ENCODE data around the gene MRPS30. TPM values are rescaled to one million over a fixed set of nuclear protein-coding genes. Genes with fewer than 3 reads are reported as not detected.

Gene MRPS30
- total RNA-seq, 1 experiment from 2014 or later, result 101 TPM

DNA sequence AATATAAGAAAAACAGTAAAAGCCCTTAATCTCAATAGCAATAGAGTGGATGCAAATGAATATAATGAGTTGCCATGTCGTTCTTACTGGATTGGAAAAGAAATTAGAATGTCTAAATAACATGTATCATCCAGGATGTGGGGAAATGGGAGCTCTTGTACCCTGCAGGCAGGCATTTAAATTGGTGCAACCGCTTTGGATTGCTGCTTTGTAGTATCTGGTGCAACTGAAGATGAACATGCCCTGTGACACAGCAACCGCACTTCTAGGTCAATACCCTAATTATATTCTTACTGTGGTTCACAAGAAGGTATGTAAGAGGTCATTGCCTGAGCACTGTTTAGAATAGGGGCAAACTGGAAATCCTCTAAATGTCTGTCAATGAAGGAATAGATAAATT is 18.9 kb downstream of the MRPS30 start:
- POLR2A ChIA-PET, result no interaction called here
- intact Hi-C loops (cut with micrococcal nuclease), result no loop called here
- H3K79me2 ChIP-seq (ENCODE audit: insufficient read depth, low read length), result peaks cover 19% of the 10 kb centered on the region
- DNase-seq (ENCODE audit: low read depth, low spot score), result no peak
- H3K36me3 ChIP-seq (ENCODE audit: control insufficient read depth in 1 of 2, insufficient read depth in 2 of 2, low read length in 2 of 2), result peaks cover 2 to 8% of the 10 kb centered on the region in 2 experiments; a peak in 1 of 4 replicates
- no peak overlapping the region for H3K9ac ChIP-seq (ENCODE audit: low read length)
- no peaks in the 10 kb centered on the region for H3K4me1 ChIP-seq (ENCODE audit: control insufficient read depth in 1 of 2, insufficient read depth in 2 of 2, low read length in 2 of 2)
- CTCF ChIA-PET, result no interaction called here
- H3K4me3 ChIP-seq (replicated peaks in 1 of 2; ENCODE audit: low read depth in 1 of 2, low read length in 2 of 2), result no peak overlapping the region
- H3K9me2 ChIP-seq (ENCODE audit: insufficient read depth), result no peaks in the 10 kb centered on the region
- no TSS peak for BruUV-seq (replicated peaks)
- no peak overlapping the region for H3K27ac ChIP-seq (ENCODE audit: low read depth, low read length)
- no peaks in the 10 kb centered on the region for H4K20me1 ChIP-seq (ENCODE audit: insufficient read depth)
- no peak for ATAC-seq
- RAD21 ChIA-PET (ENCODE audit: low non-redundant PET in 1 of 2, low total read pairs in 2 of 2, uncharacterized antibody in 2 of 2, unreplicated experiment in 2 of 2), result no interaction called here
- no peaks in the 10 kb centered on the region for H3K27me3 ChIP-seq (ENCODE audit: insufficient read depth, low read length)
- H2AFZ ChIP-seq (ENCODE audit: low read depth, low read length, poor library complexity, severe bottlenecking), result no peak overlapping the region
- TF ChIP-seq EGR1 (IDR thresholded peaks at IDR 0.05; ENCODE audit: low read depth), result no peak
- TF ChIP-seq, protein P1, sequence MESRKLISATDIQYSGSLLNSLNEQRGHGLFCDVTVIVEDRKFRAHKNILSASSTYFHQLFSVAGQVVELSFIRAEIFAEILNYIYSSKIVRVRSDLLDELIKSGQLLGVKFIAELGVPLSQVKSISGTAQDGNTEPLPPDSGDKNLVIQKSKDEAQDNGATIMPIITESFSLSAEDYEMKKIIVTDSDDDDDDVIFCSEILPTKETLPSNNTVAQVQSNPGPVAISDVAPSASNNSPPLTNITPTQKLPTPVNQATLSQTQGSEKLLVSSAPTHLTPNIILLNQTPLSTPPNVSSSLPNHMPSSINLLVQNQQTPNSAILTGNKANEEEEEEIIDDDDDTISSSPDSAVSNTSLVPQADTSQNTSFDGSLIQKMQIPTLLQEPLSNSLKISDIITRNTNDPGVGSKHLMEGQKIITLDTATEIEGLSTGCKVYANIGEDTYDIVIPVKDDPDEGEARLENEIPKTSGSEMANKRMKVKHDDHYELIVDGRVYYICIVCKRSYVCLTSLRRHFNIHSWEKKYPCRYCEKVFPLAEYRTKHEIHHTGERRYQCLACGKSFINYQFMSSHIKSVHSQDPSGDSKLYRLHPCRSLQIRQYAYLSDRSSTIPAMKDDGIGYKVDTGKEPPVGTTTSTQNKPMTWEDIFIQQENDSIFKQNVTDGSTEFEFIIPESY (IDR thresholded peaks at IDR 0.05; ENCODE audit: extremely low read depth, insufficient replicate concordance, low read length), result no peak
- no peak for TF ChIP-seq POLR2AphosphoS5 (IDR thresholded peaks at IDR 0.05; ENCODE audit: low read depth, low read length)
- TF ChIP-seq POLR2A (IDR thresholded peaks at IDR 0.05; ENCODE audit: borderline replicate concordance, extremely low read depth, insufficient read depth, insufficient read length), result no peak
- no peak for TF ChIP-seq SIN3A (IDR thresholded peaks at IDR 0.05; ENCODE audit: low read depth)
- TF ChIP-seq EZH2phosphoT487 (IDR thresholded peaks at IDR 0.05; ENCODE audit: borderline replicate concordance), result no peak
- TF ChIP-seq TCF7L2 (IDR thresholded peaks at IDR 0.05; ENCODE audit: borderline replicate concordance, extremely low read depth, insufficient read depth, insufficient read length), result no peak
- TF ChIP-seq YY1 (IDR thresholded peaks at IDR 0.05; ENCODE audit: extremely low read depth, insufficient replicate concordance, low read depth, low read length), result no peak
- no peak for TF ChIP-seq JUND (IDR thresholded peaks at IDR 0.05)
- TF ChIP-seq CEBPB (IDR thresholded peaks at IDR 0.05; ENCODE audit: low read depth), result no peak
- no peak for TF ChIP-seq FOSL1 (IDR thresholded peaks at IDR 0.05; ENCODE audit: low read depth)
- no peak for TF ChIP-seq ZFX (IDR thresholded peaks at IDR 0.05)
- TF ChIP-seq, protein P2, sequence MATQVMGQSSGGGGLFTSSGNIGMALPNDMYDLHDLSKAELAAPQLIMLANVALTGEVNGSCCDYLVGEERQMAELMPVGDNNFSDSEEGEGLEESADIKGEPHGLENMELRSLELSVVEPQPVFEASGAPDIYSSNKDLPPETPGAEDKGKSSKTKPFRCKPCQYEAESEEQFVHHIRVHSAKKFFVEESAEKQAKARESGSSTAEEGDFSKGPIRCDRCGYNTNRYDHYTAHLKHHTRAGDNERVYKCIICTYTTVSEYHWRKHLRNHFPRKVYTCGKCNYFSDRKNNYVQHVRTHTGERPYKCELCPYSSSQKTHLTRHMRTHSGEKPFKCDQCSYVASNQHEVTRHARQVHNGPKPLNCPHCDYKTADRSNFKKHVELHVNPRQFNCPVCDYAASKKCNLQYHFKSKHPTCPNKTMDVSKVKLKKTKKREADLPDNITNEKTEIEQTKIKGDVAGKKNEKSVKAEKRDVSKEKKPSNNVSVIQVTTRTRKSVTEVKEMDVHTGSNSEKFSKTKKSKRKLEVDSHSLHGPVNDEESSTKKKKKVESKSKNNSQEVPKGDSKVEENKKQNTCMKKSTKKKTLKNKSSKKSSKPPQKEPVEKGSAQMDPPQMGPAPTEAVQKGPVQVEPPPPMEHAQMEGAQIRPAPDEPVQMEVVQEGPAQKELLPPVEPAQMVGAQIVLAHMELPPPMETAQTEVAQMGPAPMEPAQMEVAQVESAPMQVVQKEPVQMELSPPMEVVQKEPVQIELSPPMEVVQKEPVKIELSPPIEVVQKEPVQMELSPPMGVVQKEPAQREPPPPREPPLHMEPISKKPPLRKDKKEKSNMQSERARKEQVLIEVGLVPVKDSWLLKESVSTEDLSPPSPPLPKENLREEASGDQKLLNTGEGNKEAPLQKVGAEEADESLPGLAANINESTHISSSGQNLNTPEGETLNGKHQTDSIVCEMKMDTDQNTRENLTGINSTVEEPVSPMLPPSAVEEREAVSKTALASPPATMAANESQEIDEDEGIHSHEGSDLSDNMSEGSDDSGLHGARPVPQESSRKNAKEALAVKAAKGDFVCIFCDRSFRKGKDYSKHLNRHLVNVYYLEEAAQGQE (IDR thresholded peaks at IDR 0.05; ENCODE audit: low read depth), result no peak
- TF ChIP-seq CBX3 (IDR thresholded peaks at IDR 0.05; ENCODE audit: low read depth), result no peak
- no peak for TF ChIP-seq EZH2 (IDR thresholded peaks at IDR 0.05)
- TF ChIP-seq ELF1 (IDR thresholded peaks at IDR 0.05; ENCODE audit: borderline replicate concordance, low read depth), result no peak
- no peak for TF ChIP-seq SRF (IDR thresholded peaks at IDR 0.05; ENCODE audit: low read depth)
- TF ChIP-seq, protein P3, sequence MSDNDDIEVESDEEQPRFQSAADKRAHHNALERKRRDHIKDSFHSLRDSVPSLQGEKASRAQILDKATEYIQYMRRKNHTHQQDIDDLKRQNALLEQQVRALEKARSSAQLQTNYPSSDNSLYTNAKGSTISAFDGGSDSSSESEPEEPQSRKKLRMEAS (IDR thresholded peaks at IDR 0.05), result no peak
- no peaks in the 10 kb centered on the region for H3K9me3 ChIP-seq (ENCODE audit: control insufficient read depth in 1 of 2, insufficient read depth in 1 of 2, low read depth in 1 of 2, low read length in 2 of 2)
- H3K4me2 ChIP-seq (ENCODE audit: low read length), result no peak overlapping the region

All from HCT116 (cell line).